Inflammatory macrophage treated with lipopolysaccharide for 4 hours (primary cell): ENCODE results near the gene MAN1B1.

Source experiments
- DNase-seq: peaks from one replicate; pipeline ENCODE4 v3.0.0-alpha.2; 2020

MAN1B1 gene

DNA sequence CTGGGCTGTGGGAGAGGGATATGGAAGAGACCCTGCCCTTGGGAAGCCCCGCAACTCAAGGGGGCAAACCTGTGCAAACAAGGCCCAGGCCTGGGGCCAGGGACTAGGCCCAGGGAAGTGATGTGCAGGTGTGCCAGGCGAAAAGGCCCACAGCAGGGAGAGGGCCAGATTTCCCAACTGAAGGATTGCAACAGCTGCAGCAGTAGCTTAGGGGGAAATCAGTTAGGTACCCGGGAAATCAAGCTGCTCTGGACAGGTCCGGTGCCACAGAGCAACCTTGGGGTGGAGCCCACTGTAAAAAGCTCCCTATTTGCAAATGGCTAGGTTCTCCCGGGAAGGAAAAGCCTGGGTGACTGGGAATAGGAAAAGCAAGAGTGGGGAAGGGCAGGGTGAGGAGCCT lies 62.6 kb downstream of the MAN1B1 start:
- DNase-seq: no peak

DNA sequence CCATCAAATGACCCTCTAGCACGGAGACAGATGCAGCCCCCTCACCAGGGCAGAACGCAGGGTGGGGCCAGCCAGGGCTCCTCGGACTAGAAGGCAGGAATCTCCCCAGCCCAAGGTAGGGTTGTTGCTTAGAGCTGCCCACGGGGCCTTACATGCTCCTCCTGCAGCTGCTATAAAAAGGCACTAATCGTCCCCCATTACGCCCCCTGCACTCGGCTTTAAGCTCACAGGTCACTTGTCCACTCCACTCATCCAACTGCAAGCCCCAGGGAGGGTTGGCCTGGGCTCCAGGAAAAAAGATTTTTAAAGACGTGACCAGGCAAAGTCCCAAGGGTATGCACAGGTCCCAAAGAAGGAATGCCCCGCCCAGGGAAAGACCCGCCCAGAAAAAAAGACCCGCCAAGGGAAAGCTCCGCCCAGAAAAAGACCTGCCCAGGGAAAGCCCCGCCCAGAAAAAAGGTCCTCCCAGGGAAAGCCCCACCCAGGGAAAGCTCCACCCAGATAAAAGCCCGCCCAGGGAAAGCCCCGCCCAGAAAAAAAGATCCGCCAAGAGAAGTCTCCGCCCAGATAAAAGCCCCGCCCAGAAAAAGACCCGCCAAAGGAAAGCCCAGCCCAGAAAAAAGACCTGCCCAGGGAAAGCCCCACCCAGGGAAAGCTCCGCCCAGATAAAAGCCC lies 63.3 kb downstream of the MAN1B1 start:
- DNase-seq: no peak

DNA sequence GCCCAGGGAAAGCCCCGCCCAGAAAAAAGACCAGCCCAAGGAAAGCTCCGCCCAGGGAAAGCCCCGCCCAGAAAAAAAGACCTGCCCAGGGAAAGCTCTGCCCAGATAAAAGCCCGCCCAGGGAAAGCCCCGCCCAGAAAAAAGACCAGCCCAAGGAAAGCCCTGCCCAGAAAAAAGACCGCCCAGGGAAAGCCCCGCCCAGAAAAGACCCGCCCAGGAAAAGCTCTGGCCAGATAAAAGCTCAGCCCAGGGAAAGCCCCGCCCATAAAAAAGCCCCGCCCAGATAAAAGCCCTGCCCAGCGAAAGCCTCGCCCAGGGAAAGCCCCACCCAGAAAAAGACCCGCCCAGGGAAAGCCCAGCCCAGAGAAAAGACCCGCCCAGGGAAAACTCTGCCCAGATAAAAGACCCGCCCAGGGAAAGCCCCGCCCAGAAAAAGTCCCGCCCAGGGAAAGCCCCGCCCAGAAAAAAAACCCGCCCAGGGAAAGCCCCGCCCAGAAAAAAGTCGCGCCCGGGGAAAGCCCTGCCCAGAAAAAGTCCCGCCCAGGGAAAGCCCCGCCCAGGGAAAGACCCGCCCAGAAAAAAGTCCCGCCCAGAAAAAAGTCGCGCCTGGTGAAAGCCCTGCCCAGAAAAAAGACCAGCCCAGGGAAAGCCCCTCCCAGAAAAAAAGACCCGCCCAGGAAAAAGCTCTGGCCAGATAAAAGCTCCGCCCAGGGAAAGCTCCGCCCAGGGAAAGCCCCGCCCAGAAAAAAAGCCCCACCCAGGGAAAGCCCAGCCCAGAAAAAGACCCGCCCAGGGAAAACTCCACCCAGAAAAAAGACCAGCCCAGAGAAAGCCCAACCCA lies 64.1 kb downstream of the MAN1B1 start:
- DNase-seq: peak; percentile 87

DNA sequence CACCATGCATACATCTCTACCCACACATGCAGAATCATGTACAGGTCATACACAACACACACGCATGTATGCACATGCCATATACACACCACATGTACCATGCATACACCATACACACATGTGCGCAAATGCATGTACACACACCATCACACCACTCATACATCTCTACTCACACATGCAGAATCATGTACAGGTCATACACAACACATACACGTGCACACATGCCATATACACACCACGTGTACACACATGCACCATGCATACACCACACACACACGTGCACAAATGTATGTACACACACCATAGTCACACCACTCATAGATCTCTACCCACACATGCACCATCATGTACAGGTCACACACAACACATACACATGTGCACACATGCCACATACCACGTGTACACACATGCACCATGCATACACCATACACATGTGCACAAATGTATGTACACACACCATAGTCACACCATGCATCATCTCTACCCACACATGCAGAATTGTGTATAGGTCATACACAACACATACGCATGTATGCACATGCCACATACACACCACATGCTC lies 66.1 kb downstream of the MAN1B1 start:
- no peak for DNase-seq

DNA sequence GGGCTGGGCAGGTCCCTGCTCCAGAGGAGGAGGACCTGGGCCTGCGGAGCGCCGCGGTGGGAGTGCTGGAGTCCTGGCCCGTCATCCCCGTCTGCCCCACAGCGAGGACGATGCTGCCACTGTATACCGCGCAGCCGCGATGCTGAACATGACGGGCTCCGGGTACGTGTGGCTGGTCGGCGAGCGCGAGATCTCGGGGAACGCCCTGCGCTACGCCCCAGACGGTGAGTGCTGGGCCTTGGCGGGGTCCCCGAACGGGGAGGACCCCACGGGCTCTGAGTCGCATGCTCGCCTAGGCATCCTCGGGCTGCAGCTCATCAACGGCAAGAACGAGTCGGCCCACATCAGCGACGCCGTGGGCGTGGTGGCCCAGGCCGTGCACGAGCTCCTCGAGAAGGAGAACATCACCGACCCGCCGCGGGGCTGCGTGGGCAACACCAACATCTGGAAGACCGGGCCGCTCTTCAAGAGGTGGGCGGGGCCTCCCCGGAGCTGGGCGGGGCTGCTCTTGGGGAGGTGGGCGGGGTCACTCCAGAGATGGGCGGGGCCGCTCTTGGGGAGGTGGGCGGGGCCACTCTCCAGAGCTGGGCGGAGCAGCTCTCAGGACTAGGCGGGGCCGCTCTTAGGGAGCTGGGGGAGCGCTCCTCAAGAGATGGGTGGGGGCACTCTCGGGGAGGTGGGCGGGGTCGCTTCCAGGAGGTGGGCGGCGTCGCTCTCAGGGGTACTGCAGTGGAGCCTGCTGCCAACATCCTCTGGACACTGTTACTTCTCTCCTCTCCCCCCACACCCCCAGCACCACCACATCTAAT lies 70.0 kb downstream of the MAN1B1 start:
- peak; percentile 69 for DNase-seq

DNA sequence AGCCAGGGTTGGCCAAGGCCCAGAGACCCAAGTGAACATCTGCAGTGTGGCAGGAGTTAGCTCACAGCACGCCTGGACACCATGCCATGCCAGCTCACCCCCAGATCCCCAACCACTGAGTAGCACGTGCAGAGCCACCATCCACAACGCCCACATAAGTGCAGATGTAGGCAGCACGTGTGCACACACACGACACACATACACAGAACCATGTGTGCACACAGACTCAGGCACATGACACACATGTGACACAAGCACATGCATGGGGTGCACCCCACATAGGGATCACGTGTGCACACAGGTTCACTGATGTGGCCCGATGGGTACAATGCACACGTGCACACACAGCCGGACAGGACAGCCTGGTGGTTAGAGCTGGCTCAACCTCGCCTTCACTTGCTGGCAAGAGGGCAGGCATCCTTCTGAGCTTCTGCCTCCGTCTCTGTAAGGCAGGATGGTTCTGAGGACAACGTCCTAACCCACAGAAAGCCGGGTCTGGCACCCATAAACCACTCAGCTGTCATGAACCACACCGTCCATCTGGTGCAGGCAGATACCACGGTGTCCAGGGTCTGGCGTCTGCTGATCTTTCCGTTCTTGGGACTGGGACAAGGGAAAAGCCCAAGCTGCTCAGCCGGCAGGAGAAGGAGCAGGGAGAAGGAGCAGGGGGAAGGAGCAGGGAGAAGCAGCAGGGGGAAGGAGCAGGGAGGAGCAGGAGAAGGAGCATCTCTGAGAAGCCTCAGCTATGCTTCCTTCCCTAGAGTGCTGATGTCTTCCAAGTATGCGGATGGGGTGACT lies 71.0 kb downstream of the MAN1B1 start:
- DNase-seq: no peak

DNA sequence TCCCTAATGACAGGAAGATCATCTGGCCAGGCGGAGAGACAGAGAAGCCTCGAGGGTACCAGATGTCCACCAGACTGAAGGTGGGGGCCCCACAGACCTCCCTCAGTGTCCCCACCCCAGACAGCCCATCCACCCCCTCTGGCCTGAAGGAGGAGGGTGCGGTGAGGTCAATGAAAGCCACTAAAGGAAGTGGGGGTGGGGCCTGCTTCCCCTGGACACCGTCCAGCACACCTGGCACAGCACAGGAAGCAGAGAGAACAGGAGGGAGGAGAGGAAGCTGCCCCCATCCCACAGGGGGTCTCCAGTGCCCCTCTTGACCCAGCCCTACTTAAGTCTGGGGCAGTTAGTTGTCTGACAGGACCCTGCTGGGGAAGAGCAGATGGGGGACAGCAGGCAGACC lies 71.8 kb downstream of the MAN1B1 start:
- no peak for DNase-seq
